Left lung (tissue), 10 donors: Measurements from ENCODE around the gene PIWIL1. TPM values are rescaled to one million over a fixed set of nuclear protein-coding genes. Genes with fewer than 3 reads are reported as not detected.

Experiments
- ATAC-seq: fragments of 200-7000 bp; cut with Tn5 transposase; one replicate; pipeline ENCODE4 v1.9.1; 2020; ENCODE audit warnings: moderate library complexity
- DNase-seq, 4 donors: peaks; one replicate each; pipeline ENCODE4 v3.0.0-alpha.2; 2013 to 2020
- H3K27ac ChIP-seq, 2 donors: fragments of 200-600 bp; sonication (generic) in 1 of 2; one replicate each; pipeline versions ENCODE4 v1.5.0 to v1.8.0; 2020 to 2021
- H3K27me3 ChIP-seq, 2 donors: fragments of 200-600 bp; sonication (generic) in 1 of 2; one replicate each; pipeline versions ENCODE4 v1.5.0 to v1.8.0; 2020 to 2021
- H3K36me3 ChIP-seq, 2 donors: fragments of 200-600 bp; sonication (generic) in 1 of 2; one replicate each; pipeline versions ENCODE4 v1.5.0 to v1.8.0; 2020 to 2021
- H3K4me1 ChIP-seq, 2 donors: fragments of 200-600 bp; one replicate each; pipeline ENCODE4 v1.8.0; 2021
- H3K4me3 ChIP-seq, 2 donors: fragments of 200-600 bp; sonication (generic) in 1 of 2; one replicate each; pipeline versions ENCODE4 v1.5.0 to v1.8.0; 2020 to 2021; ENCODE audit warnings: mild to moderate bottlenecking in 1 of 2
- H3K9me3 ChIP-seq, 2 donors: fragments of 200-600 bp; sonication (generic) in 1 of 2; one replicate each; pipeline versions ENCODE4 v1.5.0 to v1.8.0; 2020 to 2021
- intact Hi-C, 2 donors: fragments of 100-400 bp; cut with DNase I; formaldehyde crosslinking; loops; one replicate each; pipeline versions ENCODE4 v1.11.2 to v1.14.2; 2022
- polyA plus RNA-seq, 6 donors: library from polyadenylated mRNA; unstranded; fragments of 120-200 nt; gene quantifications; one replicate each; pipeline ENCODE4 v1.2.1, GENCODE V29; 2013; ENCODE audit not compliant: insufficient read length in 6 of 6
- total RNA-seq, 2 donors: library from RNA; stranded (reverse); fragmentation: NEBNext Ultra II Directional; extraction: Animal tissue kit (Norgen Biotek cat#: 25700); gene quantifications; one replicate each; pipeline ENCODE4 v1.2.1, GENCODE V29; 2021
- TF ChIP-seq, protein P1 (sequence below), 2 donors: fragments of 200-600 bp; sonication (generic) in 1 of 2; IDR thresholded peaks; one replicate each; pipeline versions ENCODE4 v1.5.0 to v1.8.0; 2021; ENCODE audit warnings: antibody characterized with exemption in 2 of 2
- donor health status: DM: no; HTN: yes; CAD: no.
- donor health status: DM: no; HTN: no; CAD: no.

PIWIL1 gene
- total and polyA plus RNA-seq, 8 donors, result 0.04 to 0.82 (median 0.08) TPM; not detected in 4

DNA sequence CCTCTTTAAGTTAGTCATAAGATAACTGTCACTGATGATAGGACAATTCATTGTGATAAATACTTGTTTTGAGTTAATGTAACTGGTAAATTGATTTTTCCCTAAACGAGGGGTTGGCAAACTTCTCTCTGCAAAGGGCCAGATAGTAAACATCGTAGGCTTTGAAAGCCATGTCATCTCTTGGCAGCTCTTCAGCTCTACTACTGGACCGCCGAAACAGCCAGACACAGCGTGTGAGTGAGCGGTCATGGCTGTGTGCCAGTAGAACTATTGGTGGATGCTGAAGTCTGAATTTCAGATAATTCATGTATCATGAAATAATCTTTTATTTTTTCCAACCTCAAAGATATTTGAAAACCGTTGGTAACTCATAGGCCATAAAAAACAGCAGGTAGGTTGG, 9.9 kb downstream of the PIWIL1 start:
- Histone ChIP-seq H3K9me3 (no peaks in the 10 kb centered on the region), H3K36me3 (no peaks in the 10 kb centered on the region), H3K4me1 (no peaks in the 10 kb centered on the region), H3K4me3 (no peak overlapping the region), H3K27me3 (peaks cover 0 to 11% of the 10 kb centered on the region in 2 donors), H3K27ac (no peak overlapping the region)
- intact Hi-C loops, result no loop called here
- ATAC-seq, result no peak
- peak in 1 of 4 donors; percentile 13 for DNase-seq
- TF ChIP-seq, protein P1, sequence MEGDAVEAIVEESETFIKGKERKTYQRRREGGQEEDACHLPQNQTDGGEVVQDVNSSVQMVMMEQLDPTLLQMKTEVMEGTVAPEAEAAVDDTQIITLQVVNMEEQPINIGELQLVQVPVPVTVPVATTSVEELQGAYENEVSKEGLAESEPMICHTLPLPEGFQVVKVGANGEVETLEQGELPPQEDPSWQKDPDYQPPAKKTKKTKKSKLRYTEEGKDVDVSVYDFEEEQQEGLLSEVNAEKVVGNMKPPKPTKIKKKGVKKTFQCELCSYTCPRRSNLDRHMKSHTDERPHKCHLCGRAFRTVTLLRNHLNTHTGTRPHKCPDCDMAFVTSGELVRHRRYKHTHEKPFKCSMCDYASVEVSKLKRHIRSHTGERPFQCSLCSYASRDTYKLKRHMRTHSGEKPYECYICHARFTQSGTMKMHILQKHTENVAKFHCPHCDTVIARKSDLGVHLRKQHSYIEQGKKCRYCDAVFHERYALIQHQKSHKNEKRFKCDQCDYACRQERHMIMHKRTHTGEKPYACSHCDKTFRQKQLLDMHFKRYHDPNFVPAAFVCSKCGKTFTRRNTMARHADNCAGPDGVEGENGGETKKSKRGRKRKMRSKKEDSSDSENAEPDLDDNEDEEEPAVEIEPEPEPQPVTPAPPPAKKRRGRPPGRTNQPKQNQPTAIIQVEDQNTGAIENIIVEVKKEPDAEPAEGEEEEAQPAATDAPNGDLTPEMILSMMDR (IDR thresholded peaks at IDR 0.05), result no peak

DNA sequence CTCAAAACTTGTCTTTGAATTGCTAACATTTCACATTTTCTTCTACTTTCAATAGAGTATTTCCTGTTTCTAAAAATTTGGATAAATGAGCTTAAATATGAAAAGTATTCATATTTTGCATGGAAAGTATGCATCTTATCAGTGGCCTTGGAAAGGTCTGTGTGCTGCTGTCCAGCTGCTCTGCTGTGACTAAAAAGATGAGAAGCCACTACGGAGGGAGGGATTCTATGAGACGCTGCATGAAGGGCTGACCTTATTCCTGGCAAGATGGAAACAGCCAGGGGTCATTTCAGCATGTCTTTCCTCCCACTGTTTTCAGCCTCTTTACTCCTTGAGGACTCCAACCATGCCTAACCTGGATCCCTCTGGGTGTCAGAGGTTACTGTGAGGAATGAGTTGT, 13.0 kb downstream of the PIWIL1 start:
- peaks cover 0 to 35% of the 10 kb centered on the region in 2 donors for H3K27me3 ChIP-seq
- no peak overlapping the region for H3K4me3 ChIP-seq
- H3K27ac ChIP-seq, result no peak overlapping the region
- ATAC-seq (no peak), DNase-seq (no peak)
- no peaks in the 10 kb centered on the region for H3K36me3 ChIP-seq
- H3K9me3 ChIP-seq, result no peaks in the 10 kb centered on the region
- intact Hi-C loops, result no loop called here
- TF ChIP-seq, protein P1 (IDR thresholded peaks at IDR 0.05), result no peak
- no peaks in the 10 kb centered on the region for H3K4me1 ChIP-seq

DNA sequence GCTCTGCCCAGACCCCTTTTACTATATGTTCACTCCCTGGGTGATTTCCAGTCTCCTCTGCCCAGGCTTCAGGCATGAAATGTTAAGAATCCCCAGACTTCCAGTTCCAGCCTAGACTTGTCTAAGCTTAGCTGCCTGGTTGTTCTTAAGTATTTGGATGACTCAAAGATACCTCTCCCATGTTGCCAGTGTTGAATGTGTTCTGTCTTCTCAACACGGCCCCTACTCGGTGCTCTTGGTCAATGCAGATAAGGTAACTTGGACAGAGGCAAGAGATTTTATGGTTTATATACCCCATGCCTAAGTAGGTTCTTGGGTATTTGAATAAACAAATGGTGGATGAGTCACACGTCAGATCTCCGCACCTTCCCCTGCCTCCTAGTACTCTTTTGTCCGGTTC, 13.6 kb downstream of the PIWIL1 start:
- H3K27ac ChIP-seq, result no peak overlapping the region
- no peaks in the 10 kb centered on the region for H3K9me3 ChIP-seq
- DNase-seq (no peak), ATAC-seq (no peak)
- intact Hi-C loops, result no loop called here
- TF ChIP-seq, protein P1 (IDR thresholded peaks at IDR 0.05), result no peak
- H3K4me1 ChIP-seq, result no peaks in the 10 kb centered on the region
- peaks cover 2 to 38% of the 10 kb centered on the region in 2 donors for H3K27me3 ChIP-seq
- no peak overlapping the region for H3K4me3 ChIP-seq
- H3K36me3 ChIP-seq, result no peaks in the 10 kb centered on the region

DNA sequence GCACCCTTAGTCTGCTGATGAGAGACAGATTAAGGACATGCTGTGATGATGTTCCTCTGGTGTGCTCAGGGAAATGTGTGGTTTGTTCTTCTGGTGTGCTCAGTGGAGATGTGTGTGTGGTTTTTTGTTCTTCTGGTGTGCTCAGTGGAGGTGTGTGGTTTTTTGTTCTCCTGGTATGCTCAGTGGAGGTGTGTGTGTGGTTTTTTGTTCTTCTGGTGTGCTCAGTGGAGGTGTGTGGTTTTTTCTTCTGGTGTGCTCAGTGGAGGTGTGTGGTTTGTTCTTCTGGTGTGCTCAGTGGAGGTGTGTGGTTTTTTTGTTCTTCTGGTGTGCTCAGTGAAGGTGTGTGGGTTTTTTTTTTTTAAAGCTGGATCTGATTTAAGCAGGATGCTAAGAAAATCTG, 15.4 kb downstream of the PIWIL1 start:
- H3K36me3 ChIP-seq, result no peaks in the 10 kb centered on the region
- H3K4me3 ChIP-seq, result no peak overlapping the region
- H3K4me1 ChIP-seq, result no peaks in the 10 kb centered on the region
- ATAC-seq (no peak), DNase-seq (no peak)
- no peak overlapping the region for H3K27ac ChIP-seq
- H3K27me3 ChIP-seq, result peaks cover 6 to 56% of the 10 kb centered on the region in 2 donors
- intact Hi-C loops, result no loop called here
- no peaks in the 10 kb centered on the region for H3K9me3 ChIP-seq
- TF ChIP-seq, protein P1 (IDR thresholded peaks at IDR 0.05), result no peak

DNA sequence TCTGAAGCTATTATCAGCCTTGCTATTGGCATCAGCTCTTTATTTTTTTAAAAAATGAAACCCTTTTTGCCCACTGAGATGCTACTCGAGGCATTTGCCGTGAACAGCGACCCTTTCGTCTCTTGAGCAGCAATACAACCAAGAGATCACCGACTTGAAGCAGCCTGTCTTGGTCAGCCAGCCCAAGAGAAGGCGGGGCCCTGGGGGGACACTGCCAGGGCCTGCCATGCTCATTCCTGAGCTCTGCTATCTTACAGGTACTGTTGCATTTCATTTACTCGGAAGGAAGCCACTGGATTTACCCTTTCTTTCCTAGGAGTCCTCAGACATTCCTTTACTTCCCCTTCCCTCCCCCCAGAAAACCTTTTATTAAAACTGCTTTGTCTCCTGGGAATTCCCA, 16.7 kb downstream of the PIWIL1 start:
- DNase-seq, result no peak
- Histone ChIP-seq H3K4me1 (no peaks in the 10 kb centered on the region), H3K27ac (no peak overlapping the region), H3K36me3 (no peaks in the 10 kb centered on the region), H3K27me3 (peaks cover 6 to 63% of the 10 kb centered on the region in 2 donors), H3K4me3 (no peak overlapping the region), H3K9me3 (no peaks in the 10 kb centered on the region)
- no peak for ATAC-seq
- intact Hi-C loops, result no loop called here
- TF ChIP-seq, protein P1 (IDR thresholded peaks at IDR 0.05), result no peak
